BE2C (cell line): ENCODE data around the gene ALG12.

ENCODE experiments used
- DNase-seq: peaks from one replicate; pipeline ENCODE4 v3.0.0-alpha.2; 2020
- H3K27me3 ChIP-seq: fragments of 250-450 bp; sonication (Bioruptor Pico); 2 replicates; pipeline ENCODE4 v1.5.1; 2020; ENCODE audit warnings: mild to moderate bottlenecking
- H3K36me3 ChIP-seq: fragments of 250-450 bp; sonication (Bioruptor Pico); 2 replicates; pipeline ENCODE4 v1.5.1; 2020; ENCODE audit warnings: mild to moderate bottlenecking
- H3K4me1 ChIP-seq: fragments of 250-450 bp; sonication (Bioruptor Pico); 2 replicates; pipeline ENCODE4 v1.5.1; 2020
- H3K4me3 ChIP-seq: 2 replicates; pipeline ENCODE4 v1.5.1; 2011; ENCODE audit warnings: low read depth, low read length
- H3K9me3 ChIP-seq: fragments of 250-450 bp; sonication (Bioruptor Pico); 2 replicates; pipeline ENCODE4 v1.5.1; 2020
- TF ChIP-seq, protein P1 (sequence below): IDR thresholded peaks from 2 replicates; pipeline ENCODE4 v1.5.1; 2012; ENCODE audit warnings: mild to moderate bottlenecking, low read depth, low read length

ALG12 gene

DNA sequence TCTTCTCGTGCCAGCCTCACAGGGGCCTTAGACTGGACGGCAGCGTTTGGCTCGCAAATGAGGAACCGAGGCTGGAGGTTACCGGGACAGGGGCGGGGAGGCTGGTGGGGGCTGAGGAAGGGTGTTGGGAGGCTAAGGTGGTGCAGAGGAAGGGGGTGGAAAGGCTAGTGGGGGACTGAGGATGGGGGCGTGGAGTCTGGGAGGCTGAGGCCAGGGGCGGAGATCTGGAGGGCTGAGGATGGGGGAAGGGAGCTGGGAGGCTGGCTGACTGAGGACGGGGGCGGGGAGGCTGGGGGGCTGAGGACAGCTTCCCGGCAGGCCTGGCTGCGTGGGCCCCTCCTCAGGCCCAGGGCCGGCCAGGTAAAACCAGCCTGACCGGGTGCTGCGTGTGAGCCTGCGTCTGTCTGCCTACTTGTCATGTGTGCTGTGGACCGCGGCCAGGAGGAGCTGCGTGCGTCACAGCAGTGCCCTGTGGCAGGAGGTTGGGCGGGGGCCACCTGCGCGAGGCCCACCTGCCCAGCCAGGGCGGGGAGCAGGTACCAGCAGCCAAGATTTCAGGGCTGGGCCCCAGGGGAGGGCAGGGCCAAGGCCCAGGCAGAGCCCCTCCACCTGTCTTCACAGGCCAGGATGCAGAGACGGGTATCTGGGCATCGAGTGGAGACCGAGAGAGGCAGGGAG lies 32.9 kb upstream of the ALG12 start:
- Histone ChIP-seq H3K4me3 (no peak overlapping the region), H3K36me3 (no peaks in the 10 kb centered on the region), H3K9me3 (no peaks in the 10 kb centered on the region), H3K4me1 (peaks cover 5% of the 10 kb centered on the region), H3K27me3 (no peaks in the 10 kb centered on the region)
- no peak for DNase-seq
- TF ChIP-seq, protein P1, sequence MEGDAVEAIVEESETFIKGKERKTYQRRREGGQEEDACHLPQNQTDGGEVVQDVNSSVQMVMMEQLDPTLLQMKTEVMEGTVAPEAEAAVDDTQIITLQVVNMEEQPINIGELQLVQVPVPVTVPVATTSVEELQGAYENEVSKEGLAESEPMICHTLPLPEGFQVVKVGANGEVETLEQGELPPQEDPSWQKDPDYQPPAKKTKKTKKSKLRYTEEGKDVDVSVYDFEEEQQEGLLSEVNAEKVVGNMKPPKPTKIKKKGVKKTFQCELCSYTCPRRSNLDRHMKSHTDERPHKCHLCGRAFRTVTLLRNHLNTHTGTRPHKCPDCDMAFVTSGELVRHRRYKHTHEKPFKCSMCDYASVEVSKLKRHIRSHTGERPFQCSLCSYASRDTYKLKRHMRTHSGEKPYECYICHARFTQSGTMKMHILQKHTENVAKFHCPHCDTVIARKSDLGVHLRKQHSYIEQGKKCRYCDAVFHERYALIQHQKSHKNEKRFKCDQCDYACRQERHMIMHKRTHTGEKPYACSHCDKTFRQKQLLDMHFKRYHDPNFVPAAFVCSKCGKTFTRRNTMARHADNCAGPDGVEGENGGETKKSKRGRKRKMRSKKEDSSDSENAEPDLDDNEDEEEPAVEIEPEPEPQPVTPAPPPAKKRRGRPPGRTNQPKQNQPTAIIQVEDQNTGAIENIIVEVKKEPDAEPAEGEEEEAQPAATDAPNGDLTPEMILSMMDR, result no peak

DNA sequence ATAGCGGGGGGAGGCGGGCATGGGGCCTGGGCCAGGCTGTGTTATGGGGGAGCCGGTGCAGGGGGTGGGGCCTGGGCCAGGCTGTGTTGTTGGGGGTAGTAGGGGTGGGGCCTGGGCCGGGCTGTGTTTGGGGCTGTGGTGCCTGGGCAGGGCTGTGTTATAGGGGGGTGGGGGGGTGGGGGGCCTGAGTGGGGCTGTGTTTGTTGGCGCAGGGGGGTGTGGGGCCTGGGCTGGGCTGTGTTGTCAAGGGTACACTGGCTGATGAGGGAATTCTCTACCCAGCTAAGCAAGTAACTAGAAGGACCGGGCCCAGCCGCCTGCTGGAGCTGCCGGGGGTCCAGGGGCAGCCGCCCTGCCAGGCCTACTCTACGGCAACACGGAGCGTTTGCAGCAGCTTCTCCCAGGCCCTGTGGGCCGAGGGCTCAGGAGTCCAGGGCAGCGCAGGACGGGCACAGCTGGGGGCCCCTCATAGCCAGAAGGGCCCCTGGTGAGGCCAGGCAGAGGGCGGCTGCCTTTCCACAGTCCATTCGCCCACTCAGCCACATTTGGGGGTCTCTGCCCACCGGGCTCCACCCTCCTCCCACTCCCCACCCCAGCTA lies 32.3 kb upstream of the ALG12 start:
- Histone ChIP-seq H3K36me3 (no peaks in the 10 kb centered on the region), H3K9me3 (no peaks in the 10 kb centered on the region), H3K27me3 (no peaks in the 10 kb centered on the region), H3K4me1 (peaks cover 11% of the 10 kb centered on the region), H3K4me3 (no peak overlapping the region)
- DNase-seq, result no peak
- TF ChIP-seq, protein P1, result no peak

DNA sequence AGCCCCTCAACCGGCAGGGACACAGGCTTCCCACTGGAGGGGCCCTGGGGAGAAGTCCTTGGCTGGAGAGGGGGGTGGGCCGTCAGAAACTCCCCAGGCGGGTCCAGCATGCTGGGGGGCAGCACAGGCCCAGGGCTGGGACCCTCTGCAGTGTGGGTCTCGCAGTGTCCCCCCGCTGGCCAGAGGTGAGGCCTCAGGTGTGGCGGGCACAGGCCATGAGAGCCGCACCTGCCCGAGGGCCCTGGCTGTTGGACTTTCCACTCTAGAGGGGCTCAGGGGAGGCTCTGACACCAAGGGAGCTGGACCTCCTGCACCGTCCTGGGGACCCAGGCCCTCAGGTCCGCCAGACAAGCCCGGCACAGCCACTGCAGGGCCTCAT lies 31.7 kb upstream of the ALG12 start:
- H3K27me3 ChIP-seq, result no peaks in the 10 kb centered on the region
- H3K9me3 ChIP-seq, result no peaks in the 10 kb centered on the region
- H3K4me3 ChIP-seq, result no peak overlapping the region
- H3K4me1 ChIP-seq, result peaks cover 11% of the 10 kb centered on the region
- H3K36me3 ChIP-seq, result no peaks in the 10 kb centered on the region
- TF ChIP-seq, protein P1, result no peak
- no peak for DNase-seq

DNA sequence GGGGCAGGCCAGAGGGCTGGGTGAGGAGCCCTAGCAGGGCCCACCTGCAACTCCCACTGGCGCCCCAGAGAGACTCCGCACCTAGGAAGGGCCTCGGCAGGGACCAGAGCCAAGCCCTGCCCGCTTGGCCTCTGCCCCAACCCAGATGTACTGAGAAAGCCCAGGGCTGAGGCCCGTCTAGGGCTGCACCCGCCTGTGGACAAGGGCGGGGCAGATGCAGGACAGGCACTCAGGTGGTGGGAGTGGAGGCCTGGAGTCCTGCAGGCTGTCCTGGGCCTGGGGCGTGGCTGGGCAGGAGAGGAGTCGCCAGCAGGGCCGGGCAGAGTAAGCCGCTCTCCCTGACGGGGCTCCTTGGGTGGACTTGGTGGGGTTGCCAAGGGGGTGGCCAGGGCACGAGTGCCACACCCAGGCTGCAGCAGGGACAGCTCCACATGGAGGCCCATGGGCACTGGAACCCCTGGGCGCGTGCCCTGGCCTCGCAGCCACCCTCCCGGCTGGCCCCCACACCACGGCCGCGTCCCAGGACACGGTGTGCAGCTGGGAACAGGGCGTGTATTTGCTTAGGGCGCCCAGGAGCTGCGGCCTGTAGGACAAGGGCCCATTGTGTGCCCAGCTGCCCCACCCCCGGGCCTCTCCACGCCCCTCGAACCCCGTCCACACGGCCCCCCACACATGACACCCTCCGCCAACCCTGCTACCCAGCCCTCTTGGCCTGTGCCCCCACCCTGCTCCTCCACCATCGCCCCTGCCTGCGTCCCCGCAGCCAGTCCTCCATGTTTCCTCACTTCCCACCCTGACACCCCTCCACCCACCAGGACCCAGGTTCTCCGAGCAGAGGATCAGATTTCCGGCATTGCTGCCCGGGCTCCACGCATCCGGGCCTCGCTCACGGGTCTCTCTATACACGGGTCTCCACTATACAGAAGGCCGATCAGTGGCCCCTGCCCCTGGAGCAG lies 31.0 kb upstream of the ALG12 start:
- peaks cover 11% of the 10 kb centered on the region for H3K4me1 ChIP-seq
- TF ChIP-seq, protein P1, result no peak
- DNase-seq, result no peak
- no peak overlapping the region for H3K4me3 ChIP-seq
- H3K36me3 ChIP-seq, result no peaks in the 10 kb centered on the region
- H3K27me3 ChIP-seq, result no peaks in the 10 kb centered on the region
- no peaks in the 10 kb centered on the region for H3K9me3 ChIP-seq

DNA sequence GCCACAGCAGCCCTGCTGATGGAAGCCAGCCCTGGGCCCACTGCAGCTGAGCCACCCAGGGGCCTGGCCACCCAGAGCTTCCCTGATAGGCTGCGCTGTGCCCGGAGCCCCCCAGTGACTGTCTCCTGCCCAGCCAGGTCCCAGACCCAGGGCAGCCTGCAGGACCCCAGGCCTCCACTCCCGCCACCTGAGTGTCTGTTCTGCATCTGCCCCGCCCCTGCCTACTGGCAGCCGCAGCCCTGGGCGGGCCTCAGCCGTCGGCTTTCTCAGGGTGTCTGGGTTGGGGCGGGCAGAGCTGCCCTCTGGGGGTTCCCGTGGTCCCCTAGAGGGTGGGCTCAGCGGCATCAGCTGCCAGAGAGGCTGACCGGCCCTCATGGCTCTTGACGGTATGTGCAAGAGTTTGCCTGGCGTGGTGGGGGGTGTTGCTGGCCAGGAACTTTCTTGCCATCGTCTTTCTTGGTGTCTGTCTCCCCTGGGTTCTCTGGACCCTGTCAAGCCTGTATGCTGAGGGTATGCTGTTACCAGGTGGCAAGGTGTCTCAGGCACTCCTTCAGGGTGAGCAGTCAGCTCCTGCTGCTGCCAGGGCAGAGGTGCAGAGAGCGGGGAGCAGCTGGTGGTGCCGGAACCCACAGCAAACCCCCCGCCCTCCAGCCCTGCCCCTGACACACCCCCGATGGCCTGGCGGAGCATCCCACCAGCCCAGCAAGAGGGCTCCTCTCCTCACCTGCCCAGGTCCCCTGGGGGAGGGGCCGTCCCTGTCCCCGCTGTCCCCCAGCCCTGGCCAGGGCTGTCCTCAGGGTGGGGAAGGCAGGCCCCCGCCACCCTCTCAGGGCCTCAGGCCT lies 30.1 kb upstream of the ALG12 start:
- H3K4me3 ChIP-seq, result no peak overlapping the region
- TF ChIP-seq, protein P1, result no peak
- no peak for DNase-seq
- H3K36me3 ChIP-seq, result no peaks in the 10 kb centered on the region
- H3K9me3 ChIP-seq, result no peaks in the 10 kb centered on the region
- peaks cover 11% of the 10 kb centered on the region for H3K4me1 ChIP-seq
- H3K27me3 ChIP-seq, result no peaks in the 10 kb centered on the region
